ENCODE data around the gene ILRUN. TPM values are rescaled to one million over a fixed set of nuclear protein-coding genes. Genes with fewer than 3 reads are reported as not detected.

The ILRUN gene
- total and polyA plus RNA-seq, 2 experiments from 2014 or later = 17.6 to 80.1 TPM

DNA sequence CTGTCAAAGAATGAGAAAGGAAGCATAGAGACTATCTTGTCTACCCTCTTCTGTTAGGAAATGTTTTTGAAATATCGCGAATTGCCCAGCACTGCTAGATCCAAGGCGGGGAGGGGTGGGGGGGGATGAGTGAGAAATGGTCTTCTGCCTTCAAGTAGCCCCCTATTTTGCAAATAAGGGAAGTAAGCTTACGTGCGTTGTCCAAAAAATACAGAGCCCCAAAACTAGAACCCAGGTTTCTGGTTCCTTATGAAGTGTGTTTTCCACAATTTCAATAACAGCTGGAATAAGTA, 923 bp upstream of the ILRUN start:
- Histone ChIP-seq H3K9me2 (ENCODE audit: insufficient read depth) (no peaks in the 10 kb centered on the region), H3K4me2 (peak overlapping the region; percentile 87), H3F3A (replicated peaks; ENCODE audit: low read depth) (0 out of 2 replicates have a peak, but pooled peaks cover 3% of the 10 kb centered on the region), H4K20me1 (replicated peaks; ENCODE audit: insufficient read depth) (peaks cover 38% of the 10 kb centered on the region), H3K4me3 (peak overlapping the region; percentile 100), H3K36me3 (ENCODE audit: insufficient read depth) (no peaks in the 10 kb centered on the region), H3K27me3 (ENCODE audit: insufficient read depth) (no peaks in the 10 kb centered on the region), H2AFZ (peak overlapping the region; percentile 94; the same call in 1 of the 2 replicates), H3K79me2 (replicated peaks; ENCODE audit: insufficient read depth) (peaks cover 40% of the 10 kb centered on the region), H3K27ac (ENCODE audit: low read depth) (no peak overlapping the region), H3K4me1 (ENCODE audit: insufficient read depth) (peaks cover 12% of the 10 kb centered on the region)
- H3K4me1 Mint-ChIP-seq = peaks cover 15% of the 10 kb centered on the region
- no peaks in the 10 kb centered on the region for H3K36me3 Mint-ChIP-seq (ENCODE audit: low read depth)
- no peak for DNase-seq (ENCODE audit: low spot score)
- no peak for TF ChIP-seq EZH2 (IDR thresholded peaks at IDR 0.05; ENCODE audit: low read depth, unreplicated experiment)
- TF ChIP-seq, protein P1, sequence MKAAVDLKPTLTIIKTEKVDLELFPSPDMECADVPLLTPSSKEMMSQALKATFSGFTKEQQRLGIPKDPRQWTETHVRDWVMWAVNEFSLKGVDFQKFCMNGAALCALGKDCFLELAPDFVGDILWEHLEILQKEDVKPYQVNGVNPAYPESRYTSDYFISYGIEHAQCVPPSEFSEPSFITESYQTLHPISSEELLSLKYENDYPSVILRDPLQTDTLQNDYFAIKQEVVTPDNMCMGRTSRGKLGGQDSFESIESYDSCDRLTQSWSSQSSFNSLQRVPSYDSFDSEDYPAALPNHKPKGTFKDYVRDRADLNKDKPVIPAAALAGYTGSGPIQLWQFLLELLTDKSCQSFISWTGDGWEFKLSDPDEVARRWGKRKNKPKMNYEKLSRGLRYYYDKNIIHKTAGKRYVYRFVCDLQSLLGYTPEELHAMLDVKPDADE (IDR thresholded peaks at IDR 0.05) = no peak
- TF ChIP-seq EZH2phosphoT487 (IDR thresholded peaks at IDR 0.05; ENCODE audit: unreplicated experiment) = no peak
- no peak for TF ChIP-seq CREB1 (CRISPR knock-in tag; IDR thresholded peaks at IDR 0.05; ENCODE audit: low read depth)
- no peak for TF ChIP-seq ZNF114 (CRISPR knock-in tag; IDR thresholded peaks at IDR 0.05)
- TF ChIP-seq NANOG (IDR thresholded peaks at IDR 0.05; ENCODE audit: borderline replicate concordance) = no peak
- TF ChIP-seq, protein P2, sequence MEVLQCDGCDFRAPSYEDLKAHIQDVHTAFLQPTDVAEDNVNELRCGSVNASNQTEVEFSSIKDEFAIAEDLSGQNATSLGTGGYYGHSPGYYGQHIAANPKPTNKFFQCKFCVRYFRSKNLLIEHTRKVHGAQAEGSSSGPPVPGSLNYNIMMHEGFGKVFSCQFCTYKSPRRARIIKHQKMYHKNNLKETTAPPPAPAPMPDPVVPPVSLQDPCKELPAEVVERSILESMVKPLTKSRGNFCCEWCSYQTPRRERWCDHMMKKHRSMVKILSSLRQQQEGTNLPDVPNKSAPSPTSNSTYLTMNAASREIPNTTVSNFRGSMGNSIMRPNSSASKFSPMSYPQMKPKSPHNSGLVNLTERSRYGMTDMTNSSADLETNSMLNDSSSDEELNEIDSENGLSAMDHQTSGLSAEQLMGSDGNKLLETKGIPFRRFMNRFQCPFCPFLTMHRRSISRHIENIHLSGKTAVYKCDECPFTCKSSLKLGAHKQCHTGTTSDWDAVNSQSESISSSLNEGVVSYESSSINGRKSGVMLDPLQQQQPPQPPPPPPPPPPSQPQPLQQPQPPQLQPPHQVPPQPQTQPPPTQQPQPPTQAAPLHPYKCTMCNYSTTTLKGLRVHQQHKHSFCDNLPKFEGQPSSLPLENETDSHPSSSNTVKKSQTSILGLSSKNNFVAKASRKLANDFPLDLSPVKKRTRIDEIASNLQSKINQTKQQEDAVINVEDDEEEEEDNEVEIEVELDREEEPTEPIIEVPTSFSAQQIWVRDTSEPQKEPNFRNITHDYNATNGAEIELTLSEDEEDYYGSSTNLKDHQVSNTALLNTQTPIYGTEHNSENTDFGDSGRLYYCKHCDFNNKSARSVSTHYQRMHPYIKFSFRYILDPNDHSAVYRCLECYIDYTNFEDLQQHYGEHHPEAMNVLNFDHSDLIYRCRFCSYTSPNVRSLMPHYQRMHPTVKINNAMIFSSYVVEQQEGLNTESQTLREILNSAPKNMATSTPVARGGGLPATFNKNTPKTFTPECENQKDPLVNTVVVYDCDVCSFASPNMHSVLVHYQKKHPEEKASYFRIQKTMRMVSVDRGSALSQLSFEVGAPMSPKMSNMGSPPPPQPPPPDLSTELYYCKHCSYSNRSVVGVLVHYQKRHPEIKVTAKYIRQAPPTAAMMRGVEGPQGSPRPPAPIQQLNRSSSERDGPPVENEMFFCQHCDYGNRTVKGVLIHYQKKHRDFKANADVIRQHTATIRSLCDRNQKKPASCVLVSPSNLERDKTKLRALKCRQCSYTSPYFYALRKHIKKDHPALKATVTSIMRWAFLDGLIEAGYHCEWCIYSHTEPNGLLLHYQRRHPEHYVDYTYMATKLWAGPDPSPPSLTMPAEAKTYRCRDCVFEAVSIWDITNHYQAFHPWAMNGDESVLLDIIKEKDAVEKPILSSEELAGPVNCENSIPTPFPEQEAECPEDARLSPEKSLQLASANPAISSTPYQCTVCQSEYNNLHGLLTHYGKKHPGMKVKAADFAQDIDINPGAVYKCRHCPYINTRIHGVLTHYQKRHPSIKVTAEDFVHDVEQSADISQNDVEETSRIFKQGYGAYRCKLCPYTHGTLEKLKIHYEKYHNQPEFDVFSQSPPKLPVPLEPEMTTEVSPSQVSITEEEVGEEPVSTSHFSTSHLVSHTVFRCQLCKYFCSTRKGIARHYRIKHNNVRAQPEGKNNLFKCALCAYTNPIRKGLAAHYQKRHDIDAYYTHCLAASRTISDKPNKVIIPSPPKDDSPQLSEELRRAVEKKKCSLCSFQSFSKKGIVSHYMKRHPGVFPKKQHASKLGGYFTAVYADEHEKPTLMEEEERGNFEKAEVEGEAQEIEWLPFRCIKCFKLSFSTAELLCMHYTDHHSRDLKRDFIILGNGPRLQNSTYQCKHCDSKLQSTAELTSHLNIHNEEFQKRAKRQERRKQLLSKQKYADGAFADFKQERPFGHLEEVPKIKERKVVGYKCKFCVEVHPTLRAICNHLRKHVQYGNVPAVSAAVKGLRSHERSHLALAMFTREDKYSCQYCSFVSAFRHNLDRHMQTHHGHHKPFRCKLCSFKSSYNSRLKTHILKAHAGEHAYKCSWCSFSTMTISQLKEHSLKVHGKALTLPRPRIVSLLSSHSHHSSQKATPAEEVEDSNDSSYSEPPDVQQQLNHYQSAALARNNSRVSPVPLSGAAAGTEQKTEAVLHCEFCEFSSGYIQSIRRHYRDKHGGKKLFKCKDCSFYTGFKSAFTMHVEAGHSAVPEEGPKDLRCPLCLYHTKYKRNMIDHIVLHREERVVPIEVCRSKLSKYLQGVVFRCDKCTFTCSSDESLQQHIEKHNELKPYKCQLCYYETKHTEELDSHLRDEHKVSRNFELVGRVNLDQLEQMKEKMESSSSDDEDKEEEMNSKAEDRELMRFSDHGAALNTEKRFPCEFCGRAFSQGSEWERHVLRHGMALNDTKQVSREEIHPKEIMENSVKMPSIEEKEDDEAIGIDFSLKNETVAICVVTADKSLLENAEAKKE (CRISPR knock-in tag; IDR thresholded peaks at IDR 0.05) = no peak
- no peak for TF ChIP-seq ZNF331 (CRISPR knock-in tag; IDR thresholded peaks at IDR 0.05; ENCODE audit: low read depth)
- peaks cover 3% of the 10 kb centered on the region for H3K27me3 Mint-ChIP-seq (ENCODE audit: insufficient read depth, low read depth, poor library complexity)
- 0 out of 2 replicates have a peak overlapping the region, but pooled peaks have one; percentile 96 for H3K27ac Mint-ChIP-seq
- peak overlapping the region; percentile 92 for H3K4me3 Mint-ChIP-seq
- H3K9me3 Mint-ChIP-seq = no peaks in the 10 kb centered on the region
- ATAC-seq = no peak

Measured in GM23338 (cell line).